Trophoblast cell (in vitro differentiated cells and primary cell): Measurements from ENCODE around the gene ELAC2.

Experiments
- DNase-seq, 2 donors: peaks; one replicate each; pipeline ENCODE4 v3.0.0-alpha.2; 2016
- H2AFZ ChIP-seq: 2 replicates; pipeline ENCODE4 v1.6.1; 2013; ENCODE audit warnings: low read length, moderate library complexity, mild to moderate bottlenecking; ENCODE audit not compliant: insufficient read depth, poor library complexity
- H2AK5ac ChIP-seq: 2 replicates; pipeline ENCODE4 v1.6.1; 2013; ENCODE audit warnings: mild to moderate bottlenecking, low read length
- H2BK120ac ChIP-seq: 2 replicates; pipeline ENCODE4 v1.6.1; 2013; ENCODE audit warnings: low read length, mild to moderate bottlenecking, moderate library complexity; ENCODE audit not compliant: insufficient read depth, poor library complexity
- H2BK12ac ChIP-seq: 2 replicates; pipeline ENCODE4 v1.6.1; 2013; ENCODE audit warnings: mild to moderate bottlenecking, low read length, moderate library complexity
- H2BK5ac ChIP-seq: 2 replicates; pipeline ENCODE4 v1.6.1; 2013; ENCODE audit warnings: low read length, low read depth, moderate library complexity, mild to moderate bottlenecking; ENCODE audit not compliant: poor library complexity
- H3K14ac ChIP-seq: 2 replicates; pipeline ENCODE4 v1.6.1; 2013; ENCODE audit warnings: mild to moderate bottlenecking, low read length
- H3K18ac ChIP-seq: 2 replicates; pipeline ENCODE4 v1.6.1; 2013; ENCODE audit warnings: mild to moderate bottlenecking, low read length
- H3K23ac ChIP-seq: 2 replicates; pipeline ENCODE4 v1.6.1; 2013; ENCODE audit warnings: low read length
- H3K27ac ChIP-seq: 2 replicates; pipeline ENCODE4 v1.5.1; 2013; ENCODE audit warnings: low read depth, mild to moderate bottlenecking, inconsistent platforms, low read length, moderate library complexity
- H3K27me3 ChIP-seq: 2 replicates; pipeline ENCODE4 v1.6.1; 2013; ENCODE audit warnings: inconsistent platforms, mild to moderate bottlenecking, low read length, moderate library complexity; ENCODE audit not compliant: insufficient read depth
- H3K36me3 ChIP-seq, 2 experiments: 1 replicate in 1 of 2; 2 replicates in 1 of 2; pipeline ENCODE4 v1.6.1; 2013; ENCODE audit warnings: low read length in 2 of 2, mild to moderate bottlenecking in 2 of 2, moderate library complexity in 1 of 2; ENCODE audit not compliant: insufficient read depth in 2 of 2, control insufficient read depth in 1 of 2
- H3K4ac ChIP-seq: 2 replicates; pipeline ENCODE4 v1.6.1; 2013; ENCODE audit warnings: low read depth, mild to moderate bottlenecking, low read length, moderate library complexity
- H3K4me1 ChIP-seq, 2 experiments: 1 replicate in 1 of 2; 2 replicates in 1 of 2; pipeline ENCODE4 v1.6.1; 2013; ENCODE audit warnings: low read length in 2 of 2, mild to moderate bottlenecking in 2 of 2, moderate library complexity in 1 of 2; ENCODE audit not compliant: insufficient read depth in 2 of 2, control insufficient read depth in 1 of 2
- H3K4me2 ChIP-seq: 2 replicates; pipeline ENCODE4 v1.6.1; 2013; ENCODE audit warnings: inconsistent platforms, mild to moderate bottlenecking, low read length, moderate library complexity
- H3K4me3 ChIP-seq: 2 replicates; pipeline ENCODE4 v1.5.1; 2013; ENCODE audit warnings: mild to moderate bottlenecking, low read depth, low read length, inconsistent platforms
- H3K79me1 ChIP-seq: one replicate; pipeline ENCODE4 v1.6.1; 2013; ENCODE audit warnings: low read length
- H3K79me2 ChIP-seq: 2 replicates; pipeline ENCODE4 v1.6.1; 2013; ENCODE audit warnings: low read length, mild to moderate bottlenecking; ENCODE audit not compliant: control insufficient read depth, insufficient read depth, poor library complexity
- H3K9ac ChIP-seq: 2 replicates; pipeline ENCODE4 v1.6.1; 2013; ENCODE audit warnings: mild to moderate bottlenecking, low read length
- H3K9me3 ChIP-seq: 2 replicates; pipeline ENCODE4 v1.6.1; 2013; ENCODE audit warnings: low read depth, mild to moderate bottlenecking, control low read depth, inconsistent platforms, low read length; ENCODE audit not compliant: insufficient read depth
- H4K12ac ChIP-seq: 2 replicates; pipeline ENCODE4 v1.6.1; 2013; ENCODE audit warnings: low read depth, mild to moderate bottlenecking, low read length, moderate library complexity
- H4K8ac ChIP-seq: 2 replicates; pipeline ENCODE4 v1.6.1; 2013; ENCODE audit warnings: low read depth, mild to moderate bottlenecking, low read length, moderate library complexity
- H4K91ac ChIP-seq: one replicate; pipeline ENCODE4 v1.6.1; 2013; ENCODE audit warnings: low read depth, mild to moderate bottlenecking, low read length, moderate library complexity
- WGBS: extraction: QIAGEN DNeasy Blood & Tissue Kit; methylation state at CpG from one replicate; pipeline ENCODE4 v1.1.7; 2013; ENCODE audit warnings: missing lambda C conversion rate; ENCODE audit not compliant: insufficient read length, insufficient coverage; ENCODE audit errors: extremely low coverage; 5-methylcytosine and 5-hydroxymethylcytosine counted together

Gene ELAC2

DNA sequence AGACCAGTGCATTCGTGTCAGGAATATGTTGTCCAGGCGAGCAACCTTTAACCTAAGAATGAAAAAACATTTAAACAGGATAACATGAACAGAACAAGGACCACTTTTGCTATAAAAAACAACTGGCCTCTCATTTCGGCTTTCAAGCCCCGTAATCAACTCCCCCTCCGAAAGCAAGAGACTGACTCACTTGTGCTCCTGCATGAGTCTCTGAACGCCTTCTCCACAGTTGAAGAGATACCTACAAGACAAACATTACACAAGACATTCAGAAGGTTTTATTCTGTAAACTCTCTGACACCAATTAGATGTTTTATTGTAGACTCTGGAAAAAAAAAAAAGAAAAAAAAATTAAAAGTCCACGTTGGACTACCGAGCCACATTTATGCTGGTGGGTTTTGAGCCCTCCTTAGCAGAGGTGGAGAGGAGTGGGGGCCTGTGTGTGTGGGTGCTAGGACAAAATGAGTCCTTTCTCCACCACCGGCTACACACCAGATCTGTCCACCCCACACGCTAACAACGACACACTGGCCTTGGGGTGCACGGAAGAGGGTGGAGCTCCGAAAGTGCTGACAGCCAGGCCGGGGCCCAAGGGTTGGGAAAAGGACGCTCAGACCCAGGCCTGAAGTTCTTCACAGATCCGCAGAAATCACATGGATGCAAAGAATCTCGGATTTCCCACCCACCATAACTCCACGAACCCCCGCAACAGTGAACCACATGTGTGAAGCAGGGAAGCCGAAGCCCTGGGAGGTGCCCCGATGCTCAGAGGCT lies 759 bp downstream of the ELAC2 start:
- Histone ChIP-seq H3K27ac (peak overlapping the region; percentile 61), H3K9ac (peak overlapping the region; percentile 87), H4K91ac (peak overlapping the region; percentile 51), H2AK5ac (peak overlapping the region; percentile 2), H3K4me1 (no peaks in the 10 kb centered on the region), H2BK5ac (peak overlapping the region; percentile 43), H3K23ac (no peak overlapping the region), H3K4me2 (peak overlapping the region; percentile 87), H3K79me1 (peaks cover 6% of the 10 kb centered on the region), H2BK12ac (no peak overlapping the region), H3K9me3 (no peaks in the 10 kb centered on the region), H3K36me3 (peaks cover 17 to 26% of the 10 kb centered on the region in 2 experiments), H3K4ac (peak overlapping the region; percentile 23), H3K18ac (peak overlapping the region; percentile 32), H2AFZ (peak overlapping the region; percentile 94), H3K14ac (peak overlapping the region; percentile 77), H3K4me3 (peak overlapping the region; percentile 100), H2BK120ac (peak overlapping the region; percentile 9), H3K79me2 (peaks cover 3% of the 10 kb centered on the region), H3K27me3 (no peaks in the 10 kb centered on the region), H4K12ac (peak overlapping the region; percentile 20), H4K8ac (peak overlapping the region; percentile 78)
- no CpG with 5 or more reads among the region's 21 CpGs for WGBS
- no peak for DNase-seq

DNA sequence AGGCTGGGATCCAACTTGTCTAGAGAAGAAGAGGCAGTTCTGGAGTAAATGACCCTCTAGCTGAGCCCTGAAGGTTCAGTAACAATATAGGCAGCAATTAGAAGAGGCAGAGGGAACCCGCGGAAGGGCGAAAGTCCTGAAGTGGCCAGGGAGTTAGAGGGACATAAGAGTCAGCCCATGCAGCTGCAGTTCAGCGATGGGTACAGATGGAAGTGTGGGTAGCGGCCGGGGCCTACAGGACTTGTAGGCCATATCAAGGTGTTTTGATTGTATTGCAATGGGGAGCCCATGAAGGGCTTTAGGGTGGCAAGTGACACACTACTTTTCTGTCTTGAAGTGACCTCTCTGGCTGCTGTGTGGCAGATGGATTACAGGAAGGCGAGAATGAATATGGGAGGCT lies 3.0 kb downstream of the ELAC2 start:
- Histone ChIP-seq H3K4me2 (no peak overlapping the region), H3K23ac (no peak overlapping the region), H3K36me3 (peaks cover 28 to 41% of the 10 kb centered on the region in 2 experiments), H4K91ac (no peak overlapping the region), H4K12ac (no peak overlapping the region), H2BK120ac (no peak overlapping the region), H3K4me1 (no peaks in the 10 kb centered on the region), H2BK12ac (no peak overlapping the region), H2AFZ (no peak overlapping the region), H3K9ac (no peak overlapping the region), H3K4ac (no peak overlapping the region), H3K9me3 (no peaks in the 10 kb centered on the region), H3K18ac (no peak overlapping the region), H3K79me2 (peaks cover 3% of the 10 kb centered on the region), H3K27ac (no peak overlapping the region), H3K27me3 (no peaks in the 10 kb centered on the region), H3K79me1 (peaks cover 6% of the 10 kb centered on the region), H3K4me3 (no peak overlapping the region), H4K8ac (no peak overlapping the region), H3K14ac (no peak overlapping the region), H2AK5ac (no peak overlapping the region), H2BK5ac (no peak overlapping the region)
- no peak for DNase-seq
- no CpG with 5 or more reads among the region's 7 CpGs for WGBS

- Histone ChIP-seq H3K4me3 (no peak overlapping the region), H3K23ac (no peak overlapping the region), H2BK12ac (no peak overlapping the region), H3K9me3 (no peaks in the 10 kb centered on the region), H2BK5ac (no peak overlapping the region), H3K4me2 (no peak overlapping the region), H3K4me1 (no peaks in the 10 kb centered on the region), H3K14ac (no peak overlapping the region), H4K8ac (no peak overlapping the region), H3K79me2 (no peaks in the 10 kb centered on the region), H3K36me3 (peaks cover 35 to 51% of the 10 kb centered on the region in 2 experiments), H3K27ac (no peak overlapping the region), H3K27me3 (no peaks in the 10 kb centered on the region), H3K4ac (no peak overlapping the region), H3K18ac (no peak overlapping the region), H4K12ac (no peak overlapping the region), H4K91ac (no peak overlapping the region), H2AK5ac (no peak overlapping the region), H3K9ac (no peak overlapping the region), H2AFZ (no peak overlapping the region), H2BK120ac (no peak overlapping the region), H3K79me1 (no peaks in the 10 kb centered on the region)
- no peak for DNase-seq
- no CpG with 5 or more reads among the region's 7 CpGs for WGBS
Observed at GRCh38 chr17:13010959-13011358, 6.9 kb downstream of the ELAC2 start.

GRCh38 chr17:13008461-13008860 lies 9.4 kb downstream of the ELAC2 start:
- no peak overlapping the region for H3K18ac ChIP-seq
- no peak overlapping the region for H3K27ac ChIP-seq
- H3K9ac ChIP-seq = no peak overlapping the region
- no peak overlapping the region for H3K4me2 ChIP-seq
- H2BK5ac ChIP-seq = no peak overlapping the region
- H3K27me3 ChIP-seq = no peaks in the 10 kb centered on the region
- H3K36me3 ChIP-seq = peaks cover 40 to 56% of the 10 kb centered on the region in 2 experiments
- no peaks in the 10 kb centered on the region for H3K9me3 ChIP-seq
- no peaks in the 10 kb centered on the region for H3K79me2 ChIP-seq
- H4K8ac ChIP-seq = no peak overlapping the region
- no peak overlapping the region for H2BK12ac ChIP-seq
- no peaks in the 10 kb centered on the region for H3K4me1 ChIP-seq
- no peak overlapping the region for H2BK120ac ChIP-seq
- no peak overlapping the region for H3K4me3 ChIP-seq
- H3K4ac ChIP-seq = no peak overlapping the region
- no peak overlapping the region for H4K91ac ChIP-seq
- no peak overlapping the region for H3K23ac ChIP-seq
- no peak overlapping the region for H3K14ac ChIP-seq
- no peak overlapping the region for H2AK5ac ChIP-seq
- H2AFZ ChIP-seq = no peak overlapping the region
- no CpG with 5 or more reads among the region's 8 CpGs for WGBS
- H4K12ac ChIP-seq = no peak overlapping the region
- no peaks in the 10 kb centered on the region for H3K79me1 ChIP-seq
- DNase-seq = no peak
